Fibroblast of lung (primary cell): ENCODE data around the gene EEF1A2. TPM values are rescaled to one million over a fixed set of nuclear protein-coding genes. Genes with fewer than 3 reads are reported as not detected.

Experiments
- DNase-seq, 2 donors: peaks; one replicate each; pipeline versions ENCODE4 v3.0.0 to v3.0.0-alpha.2; 2010; ENCODE audit warnings: low read depth in 2 of 2
- H2AFZ ChIP-seq: 2 replicates; pipeline ENCODE4 v1.5.1; 2012; ENCODE audit warnings: low read length, control low read depth, inconsistent platforms
- H3K27ac ChIP-seq: 2 replicates; pipeline ENCODE4 v1.5.1; 2011; ENCODE audit warnings: low read length, control low read depth; ENCODE audit not compliant: insufficient read depth
- H3K27me3 ChIP-seq: 2 replicates; pipeline ENCODE4 v1.5.1; 2011; ENCODE audit warnings: mild to moderate bottlenecking, low read length; ENCODE audit not compliant: control insufficient read depth, insufficient read depth
- H3K36me3 ChIP-seq: 2 replicates; pipeline ENCODE4 v1.5.1; 2011; ENCODE audit warnings: low read length; ENCODE audit not compliant: control insufficient read depth, insufficient read depth
- H3K4me1 ChIP-seq: 2 replicates; pipeline ENCODE4 v1.5.1; 2011; ENCODE audit warnings: low read length; ENCODE audit not compliant: control insufficient read depth, insufficient read depth; ENCODE audit errors: extremely low read depth
- H3K4me2 ChIP-seq: 2 replicates; pipeline ENCODE4 v1.5.1; 2011; ENCODE audit warnings: low read length, control low read depth; ENCODE audit not compliant: insufficient read depth; ENCODE audit errors: extremely low read depth
- H3K4me3 ChIP-seq, 4 experiments: fragments of 200-600 bp in 1 of 4; sonication (generic) in 1 of 4; replicated peaks in 1 of 4; 2 replicates each; pipeline ENCODE4 v1.5.1; 2011 to 2016; ENCODE audit warnings: low read length in 4 of 4, low read depth in 3 of 4, mild to moderate bottlenecking in 3 of 4, control low read depth in 2 of 4, inconsistent platforms in 1 of 4, mixed read lengths in 1 of 4; ENCODE audit not compliant: insufficient read depth in 1 of 4; ENCODE audit errors: control extremely low read depth in 1 of 4
- H3K79me2 ChIP-seq: 2 replicates; pipeline ENCODE4 v1.5.1; 2012; ENCODE audit warnings: mild to moderate bottlenecking, low read length, inconsistent platforms; ENCODE audit not compliant: control insufficient read depth, insufficient read depth
- H3K9ac ChIP-seq: 2 replicates; pipeline ENCODE4 v1.5.1; 2011; ENCODE audit warnings: mild to moderate bottlenecking, low read length, control low read depth; ENCODE audit not compliant: insufficient read depth
- H3K9me3 ChIP-seq: 2 replicates; pipeline ENCODE4 v1.5.1; 2012; ENCODE audit warnings: low read depth, low read length; ENCODE audit not compliant: control insufficient read depth, insufficient read depth
- H4K20me1 ChIP-seq: 2 replicates; pipeline ENCODE4 v1.5.1; 2011; ENCODE audit warnings: low read length; ENCODE audit not compliant: control insufficient read depth, insufficient read depth; ENCODE audit errors: extremely low read depth
- CTCF ChIP-seq, 2 donors: IDR thresholded peaks in 1 of 2; conservative IDR thresholded peaks in 1 of 2; 1 replicate in 1 of 2; 2 replicates in 1 of 2; pipeline ENCODE4 v1.5.1; 2011 to 2012; ENCODE audit warnings: low read length in 2 of 2, control low read depth in 1 of 2, inconsistent platforms in 1 of 2, low read depth in 1 of 2, mild to moderate bottlenecking in 1 of 2
- EZH2 ChIP-seq: IDR thresholded peaks from 2 replicates; pipeline ENCODE4 v1.5.1; 2012; ENCODE audit warnings: low read length, control low read depth, mild to moderate bottlenecking; ENCODE audit errors: missing control alignments
- polyA plus RNA-seq, 2 donors: library from polyadenylated mRNA; depleted of rRNA in 1 of 2; stranded (reverse) in 1 of 2; unstranded in 1 of 2; fragments of >200 nt; gene quantifications; 2 replicates each; pipeline ENCODE4 v1.2.1, GENCODE V29; 2011 to 2012; ENCODE audit warnings: missing spikeins in 1 of 2
- total RNA-seq: library from RNA; depleted of rRNA; stranded (reverse); fragments of >200 nt; gene quantifications from 2 replicates; pipeline ENCODE4 v1.2.1, GENCODE V29; 2014

EEF1A2 gene
- total and polyA plus RNA-seq, 2 donors (not counting 1 experiment from before 2014, with no cell fraction given) = 0.16 to 1.7 TPM

GRCh38 chr20:63504642-63505041 is 5.8 kb upstream of the EEF1A2 start:
- Histone ChIP-seq H3K27me3 (peaks cover 2% of the 10 kb centered on the region), H3K27ac (no peak overlapping the region), H3K9me3 (no peaks in the 10 kb centered on the region), H3K36me3 (no peaks in the 10 kb centered on the region), H2AFZ (no peak overlapping the region), H4K20me1 (no peaks in the 10 kb centered on the region), H3K4me1 (no peaks in the 10 kb centered on the region), H3K4me3 (no peak overlapping the region), H3K4me2 (no peak overlapping the region), H3K79me2 (no peaks in the 10 kb centered on the region), H3K9ac (no peak overlapping the region)
- DNase-seq = no peak
- TF ChIP-seq CTCF (conservative IDR thresholded peaks at IDR 0.05 in 1 of 2, IDR thresholded peaks at IDR 0.05 in 1 of 2; ENCODE audit: low read depth in 1 of 2, low read length in 2 of 2) (no peak), EZH2 (no peak)

GRCh38 chr20:63503524-63503923 is 4.6 kb upstream of the EEF1A2 start:
- DNase-seq = no peak
- Histone ChIP-seq H3K4me1 (no peaks in the 10 kb centered on the region), H3K27ac (no peak overlapping the region), H4K20me1 (no peaks in the 10 kb centered on the region), H3K79me2 (no peaks in the 10 kb centered on the region), H3K9ac (no peak overlapping the region), H3K27me3 (peaks cover 6% of the 10 kb centered on the region), H3K36me3 (no peaks in the 10 kb centered on the region), H3K4me2 (no peak overlapping the region), H3K4me3 (no peak overlapping the region), H2AFZ (no peak overlapping the region), H3K9me3 (no peaks in the 10 kb centered on the region)
- TF ChIP-seq CTCF (conservative IDR thresholded peaks at IDR 0.05 in 1 of 2, IDR thresholded peaks at IDR 0.05 in 1 of 2; ENCODE audit: low read depth in 1 of 2, low read length in 2 of 2) (no peak), EZH2 (no peak)

- Histone ChIP-seq H3K9me3 (no peaks in the 10 kb centered on the region), H3K4me3 (no peak overlapping the region), H3K36me3 (no peaks in the 10 kb centered on the region), H3K4me2 (no peak overlapping the region), H3K79me2 (no peaks in the 10 kb centered on the region), H3K27ac (no peak overlapping the region), H3K4me1 (no peaks in the 10 kb centered on the region), H3K9ac (no peak overlapping the region), H2AFZ (no peak overlapping the region), H4K20me1 (no peaks in the 10 kb centered on the region), H3K27me3 (peaks cover 6% of the 10 kb centered on the region)
- TF ChIP-seq EZH2 = no peak
- no peak for TF ChIP-seq CTCF (conservative IDR thresholded peaks at IDR 0.05 in 1 of 2, IDR thresholded peaks at IDR 0.05 in 1 of 2; ENCODE audit: low read depth in 1 of 2, low read length in 2 of 2)
- DNase-seq = no peak
Observed at GRCh38 chr20:63502671-63503172, 3.8 kb upstream of the EEF1A2 start.
